Esophagus mucosa (tissue), 1 donor: ENCODE results near the gene RBM15. TPM values are rescaled to one million over a fixed set of nuclear protein-coding genes. Genes with fewer than 3 reads are reported as not detected.

Source experiments
- ATAC-seq: fragments of 200-7000 bp; cut with Tn5 transposase; one replicate; pipeline ENCODE4 v1.9.1; 2020
- total RNA-seq: library from RNA; stranded (reverse); gene quantifications from one replicate; pipeline ENCODE4 v1.2.4, GENCODE V29; 2023
- donor health status: DM: yes; HTN: yes; CAD: no.

Gene RBM15
- total RNA-seq, 1 donor from 2014 or later: 14.9 TPM

DNA sequence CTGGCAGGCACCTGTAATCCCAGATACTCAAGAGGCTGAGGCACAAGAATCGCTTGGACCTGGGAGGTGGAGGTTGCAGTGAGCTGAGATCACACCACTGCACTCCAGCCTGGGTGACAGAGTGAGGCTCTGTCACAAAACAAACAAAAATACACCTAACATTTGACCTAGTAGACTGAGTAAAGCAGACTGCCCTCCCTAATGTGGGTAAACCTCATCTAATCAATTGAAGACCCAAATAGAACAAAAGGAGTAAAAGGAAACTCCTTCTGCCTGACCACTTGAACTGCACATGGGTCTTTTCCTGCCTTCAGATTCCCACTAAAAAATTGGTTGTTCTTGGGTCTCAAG is 19.0 kb upstream of the RBM15 start:
- peak; percentile 43 for ATAC-seq

DNA sequence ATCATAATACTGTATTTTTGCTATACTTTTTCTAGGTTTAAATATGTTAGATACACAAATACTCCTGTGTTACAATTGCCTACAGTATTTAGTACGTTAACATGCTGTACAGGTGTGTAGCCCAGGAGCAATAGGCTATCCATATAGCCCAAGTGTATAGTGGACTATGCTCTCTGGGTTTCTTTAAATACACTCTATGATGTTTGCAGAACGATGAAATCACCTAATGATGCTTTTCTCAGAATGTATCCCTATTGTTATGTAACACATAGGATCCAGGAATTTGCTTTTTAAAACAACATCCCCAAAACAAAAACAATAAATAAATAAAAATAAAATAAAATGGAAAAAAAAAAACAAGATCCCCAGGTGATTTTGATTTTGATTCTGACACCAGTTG is 18.1 kb upstream of the RBM15 start:
- no peak for ATAC-seq

DNA sequence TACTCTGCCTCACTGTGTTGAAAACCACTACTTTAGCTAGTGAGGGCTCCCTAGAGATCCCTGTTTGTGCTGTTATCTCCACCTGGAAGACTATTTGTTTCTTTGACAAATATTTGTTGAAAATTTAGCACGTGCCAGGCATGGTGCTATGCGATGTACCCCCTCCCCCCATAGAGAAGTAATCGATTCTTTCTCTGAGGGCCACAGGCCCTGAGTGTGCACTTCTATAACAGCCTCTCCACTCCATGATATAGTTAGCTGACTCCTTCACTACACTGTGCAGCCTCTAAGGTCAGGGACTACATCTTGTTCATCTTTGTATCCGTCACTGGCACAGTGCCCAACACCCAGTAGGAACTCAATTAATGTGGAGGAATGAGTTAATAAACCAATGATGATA is 17.3 kb upstream of the RBM15 start:
- ATAC-seq: no peak

DNA sequence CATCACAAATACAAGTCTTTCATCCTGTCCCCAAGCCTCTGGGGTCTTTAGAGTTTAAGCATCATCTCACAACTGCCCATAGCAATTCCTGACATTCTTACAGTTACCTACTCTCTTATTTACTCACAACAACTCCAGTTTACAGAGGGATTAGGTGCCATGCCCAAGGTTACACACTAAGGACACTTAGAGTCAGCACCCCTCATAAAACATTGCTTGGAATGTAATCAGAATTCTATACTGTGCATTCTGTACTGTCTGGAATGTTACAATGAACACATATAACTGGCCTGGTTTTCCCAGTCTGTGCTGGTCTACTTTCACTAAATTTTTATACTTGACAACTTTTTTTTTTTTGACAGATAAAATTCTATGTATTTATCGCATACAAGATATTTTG is 14.5 kb upstream of the RBM15 start:
- no peak for ATAC-seq

DNA sequence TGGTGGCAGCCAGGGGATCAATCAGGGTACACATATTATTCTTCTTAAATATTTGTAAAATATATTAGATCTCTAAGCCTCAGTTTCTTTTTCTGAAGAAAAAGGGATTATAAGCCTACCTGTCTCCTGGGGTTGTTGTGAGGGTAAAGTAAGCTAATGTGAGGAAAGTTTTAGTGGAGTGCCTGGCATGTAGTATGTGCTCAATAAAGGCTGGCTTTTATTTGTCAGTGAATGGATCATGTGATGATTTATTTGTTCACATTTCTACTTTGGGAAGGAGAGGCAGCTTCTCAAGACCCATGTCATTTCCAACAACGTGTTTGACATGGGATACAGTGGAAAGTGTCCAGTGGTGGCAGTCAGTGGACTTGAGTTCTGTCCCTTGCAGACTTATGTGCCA is 12.4 kb upstream of the RBM15 start:
- no peak for ATAC-seq

DNA sequence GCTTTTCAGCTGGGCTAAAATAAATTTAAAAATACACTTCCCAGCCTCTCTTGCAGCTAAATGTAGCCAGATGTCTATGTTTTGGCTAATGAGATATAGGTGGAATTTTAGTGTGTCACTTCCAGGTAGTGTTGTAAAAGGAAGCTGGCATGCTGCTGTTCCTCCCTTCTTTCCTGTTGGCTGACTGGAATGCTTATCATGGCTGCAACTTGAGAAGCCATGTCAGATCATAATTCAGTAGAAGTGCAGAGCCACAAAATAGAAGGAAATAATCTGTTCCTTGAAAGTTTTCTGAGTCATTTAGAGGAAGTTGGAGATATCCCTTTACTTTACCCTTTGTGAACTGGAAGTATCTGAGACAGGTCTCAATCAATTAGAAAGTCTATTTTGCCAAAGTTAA is 10.9 kb upstream of the RBM15 start:
- ATAC-seq: no peak

DNA sequence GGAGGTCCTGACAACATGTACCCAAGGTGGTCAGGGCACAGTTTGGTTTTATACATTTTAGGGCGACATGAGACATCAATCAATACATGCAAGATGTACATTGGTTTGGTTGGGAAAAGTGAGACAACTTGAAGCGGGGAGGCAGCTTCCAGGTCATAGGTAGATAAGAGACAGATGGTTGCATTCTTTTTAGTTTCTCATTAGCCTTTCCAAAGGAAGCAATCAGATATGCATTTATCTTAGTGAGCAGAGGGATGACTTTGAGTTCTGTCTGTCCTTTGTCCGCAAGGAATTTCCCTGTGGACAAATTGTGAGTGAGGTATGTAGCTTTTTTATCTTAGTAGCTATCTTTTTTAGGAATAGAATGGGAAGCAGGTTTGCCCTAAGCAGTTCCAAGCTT is 10.5 kb upstream of the RBM15 start:
- no peak for ATAC-seq

DNA sequence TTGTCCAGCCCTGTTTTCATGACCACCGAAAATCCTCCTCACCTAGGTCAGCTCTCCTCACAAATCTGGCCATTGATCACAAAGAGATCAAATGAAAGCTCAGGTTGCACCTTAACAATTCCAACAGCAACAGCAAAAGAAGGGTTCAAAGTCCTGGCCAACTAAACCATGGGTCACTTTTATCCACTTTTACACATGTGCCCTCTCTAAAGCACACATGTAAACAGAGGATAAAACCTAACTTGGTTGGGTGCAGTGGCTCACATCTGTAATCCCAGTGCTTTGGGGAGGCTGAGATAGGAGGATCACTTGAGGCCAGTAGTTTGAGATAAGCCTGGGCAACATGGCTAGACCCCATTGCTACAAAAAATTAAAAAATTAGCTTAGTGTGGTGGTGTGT is 3.9 kb upstream of the RBM15 start:
- no peak for ATAC-seq

DNA sequence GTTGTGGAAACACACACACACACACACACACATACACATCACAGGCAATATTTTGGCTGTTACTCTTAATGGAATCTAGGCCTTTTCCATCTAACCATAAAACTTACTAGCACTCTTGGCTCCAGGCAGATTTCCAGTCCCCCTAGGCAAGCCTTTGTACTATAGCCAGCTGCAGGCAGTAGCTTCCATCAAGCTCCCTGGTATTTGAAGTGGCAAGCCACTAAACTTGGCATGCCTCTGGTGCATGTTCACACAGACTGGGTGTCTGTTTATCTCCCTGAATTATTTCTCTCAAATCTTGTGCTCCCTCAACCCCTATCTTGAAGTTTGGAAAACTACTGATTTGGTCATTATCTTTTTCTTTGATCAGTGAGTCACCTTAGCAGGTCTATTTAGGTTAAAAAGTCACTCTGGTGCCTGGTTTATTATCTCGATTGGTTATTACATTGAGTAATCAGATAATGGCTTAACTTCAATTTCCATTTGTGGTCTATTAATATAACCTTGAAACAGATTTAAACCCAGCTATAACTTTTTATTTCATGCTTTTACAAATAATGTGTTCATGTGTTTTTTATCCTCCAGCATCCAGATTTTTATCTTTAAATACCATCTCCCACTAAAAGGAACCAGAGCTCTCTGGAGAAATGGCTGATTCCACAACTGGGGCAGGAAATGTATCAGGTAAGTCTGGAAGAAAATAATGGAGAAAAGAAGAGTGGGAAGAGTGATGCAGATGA is 2.7 kb upstream of the RBM15 start:
- no peak for ATAC-seq

DNA sequence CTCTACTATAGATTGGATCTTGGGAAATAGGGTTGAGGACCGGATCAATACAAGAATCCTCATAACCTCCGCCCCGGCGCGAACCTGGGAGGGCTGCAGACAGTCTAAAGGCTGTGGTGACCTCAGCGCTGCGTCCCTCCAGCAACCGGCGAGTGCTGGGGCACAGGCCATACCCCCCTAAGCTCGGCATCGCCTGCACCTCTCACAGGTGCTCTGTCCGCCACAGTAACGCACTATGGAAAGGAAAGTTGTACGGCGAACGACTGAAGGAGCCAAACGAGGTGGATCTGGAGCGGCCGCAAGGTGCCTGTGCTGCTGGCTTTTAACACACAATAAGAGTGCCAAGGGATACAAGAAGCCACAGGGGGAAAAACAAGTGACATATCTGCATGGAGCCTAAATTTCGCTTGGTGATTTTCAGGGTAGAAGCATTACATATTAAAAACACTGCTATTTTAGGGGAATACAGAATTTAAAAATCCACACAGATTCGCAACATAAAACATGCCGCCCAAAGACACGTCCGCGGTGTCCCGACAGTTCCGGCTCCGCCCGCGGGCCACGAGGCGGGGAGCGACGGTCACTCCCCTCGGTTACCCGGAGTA is 1.4 kb upstream of the RBM15 start:
- ATAC-seq: peak; percentile 52

DNA sequence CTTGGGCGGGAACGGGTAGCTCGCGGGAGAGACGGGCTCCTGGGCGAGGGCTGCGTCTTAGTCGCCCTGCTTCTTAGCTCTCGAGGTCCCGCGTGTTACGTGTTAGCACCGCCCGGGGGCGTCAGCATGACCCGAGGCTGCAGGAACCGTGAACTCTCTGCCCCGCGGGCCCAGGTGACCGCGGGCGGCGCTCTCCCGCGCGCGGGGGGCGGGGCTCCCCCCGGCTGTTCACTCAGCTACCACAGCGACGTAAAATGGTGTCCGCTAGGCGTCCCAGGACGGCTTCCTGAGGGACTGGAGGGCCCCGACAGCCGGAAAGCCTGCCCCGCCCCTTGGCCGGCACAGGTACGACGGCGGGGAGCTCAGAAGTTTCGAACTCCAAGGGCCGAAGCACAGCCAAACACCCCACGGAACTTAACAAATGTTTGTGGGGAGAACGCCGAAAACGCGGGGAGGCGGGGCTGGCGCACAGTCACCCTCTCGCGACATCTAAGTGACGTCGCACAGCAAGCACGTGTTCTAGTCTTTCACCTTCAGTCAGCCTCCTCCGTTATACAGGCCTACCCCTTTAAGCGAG is 780 bp upstream of the RBM15 start:
- ATAC-seq: peak; percentile 92

DNA sequence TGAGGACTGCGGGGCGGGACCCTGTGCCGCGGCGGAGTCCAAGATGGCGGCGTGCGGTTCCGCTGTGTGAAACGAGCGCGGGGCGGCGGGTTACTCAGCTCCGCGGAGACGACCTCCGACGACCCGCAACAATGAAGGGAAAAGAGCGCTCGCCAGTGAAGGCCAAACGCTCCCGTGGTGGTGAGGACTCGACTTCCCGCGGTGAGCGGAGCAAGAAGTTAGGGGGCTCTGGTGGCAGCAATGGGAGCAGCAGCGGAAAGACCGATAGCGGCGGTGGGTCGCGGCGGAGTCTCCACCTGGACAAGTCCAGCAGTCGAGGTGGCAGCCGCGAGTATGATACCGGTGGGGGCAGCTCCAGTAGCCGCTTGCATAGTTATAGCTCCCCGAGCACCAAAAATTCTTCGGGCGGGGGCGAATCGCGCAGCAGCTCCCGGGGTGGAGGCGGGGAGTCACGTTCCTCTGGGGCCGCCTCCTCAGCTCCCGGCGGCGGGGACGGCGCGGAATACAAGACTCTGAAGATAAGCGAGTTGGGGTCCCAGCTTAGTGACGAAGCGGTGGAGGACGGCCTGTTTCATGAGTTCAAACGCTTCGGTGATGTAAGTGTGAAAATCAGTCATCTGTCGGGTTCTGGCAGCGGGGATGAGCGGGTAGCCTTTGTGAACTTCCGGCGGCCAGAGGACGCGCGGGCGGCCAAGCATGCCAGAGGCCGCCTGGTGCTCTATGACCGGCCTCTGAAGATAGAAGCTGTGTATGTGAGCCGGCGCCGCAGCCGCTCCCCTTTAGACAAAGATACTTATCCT is 430 bp downstream of the RBM15 start:
- no peak for ATAC-seq

DNA sequence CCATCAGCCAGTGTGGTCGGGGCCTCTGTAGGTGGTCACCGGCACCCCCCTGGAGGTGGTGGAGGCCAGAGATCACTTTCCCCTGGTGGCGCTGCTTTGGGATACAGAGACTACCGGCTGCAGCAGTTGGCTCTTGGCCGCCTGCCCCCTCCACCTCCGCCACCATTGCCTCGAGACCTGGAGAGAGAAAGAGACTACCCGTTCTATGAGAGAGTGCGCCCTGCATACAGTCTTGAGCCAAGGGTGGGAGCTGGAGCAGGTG is 961 bp downstream of the RBM15 start:
- ATAC-seq: no peak

DNA sequence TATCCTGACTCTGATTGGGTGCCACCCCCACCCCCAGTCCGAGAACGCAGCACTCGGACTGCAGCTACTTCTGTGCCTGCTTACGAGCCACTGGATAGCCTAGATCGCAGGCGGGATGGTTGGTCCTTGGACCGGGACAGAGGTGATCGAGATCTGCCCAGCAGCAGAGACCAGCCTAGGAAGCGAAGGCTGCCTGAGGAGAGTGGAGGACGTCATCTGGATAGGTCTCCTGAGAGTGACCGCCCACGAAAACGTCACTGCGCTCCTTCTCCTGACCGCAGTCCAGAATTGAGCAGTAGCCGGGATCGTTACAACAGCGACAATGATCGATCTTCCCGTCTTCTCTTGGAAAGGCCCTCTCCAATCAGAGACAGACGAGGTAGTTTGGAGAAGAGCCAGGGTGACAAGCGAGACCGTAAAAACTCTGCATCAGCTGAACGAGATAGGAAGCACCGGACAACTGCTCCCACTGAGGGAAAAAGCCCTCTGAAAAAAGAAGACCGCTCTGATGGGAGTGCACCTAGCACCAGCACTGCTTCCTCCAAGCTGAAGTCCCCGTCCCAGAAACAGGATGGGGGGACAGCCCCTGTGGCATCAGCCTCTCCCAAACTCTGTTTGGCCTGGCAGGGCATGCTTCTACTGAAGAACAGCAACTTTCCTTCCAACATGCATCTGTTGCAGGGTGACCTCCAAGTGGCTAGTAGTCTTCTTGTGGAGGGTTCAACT is 2.1 kb downstream of the RBM15 start:
- no peak for ATAC-seq

DNA sequence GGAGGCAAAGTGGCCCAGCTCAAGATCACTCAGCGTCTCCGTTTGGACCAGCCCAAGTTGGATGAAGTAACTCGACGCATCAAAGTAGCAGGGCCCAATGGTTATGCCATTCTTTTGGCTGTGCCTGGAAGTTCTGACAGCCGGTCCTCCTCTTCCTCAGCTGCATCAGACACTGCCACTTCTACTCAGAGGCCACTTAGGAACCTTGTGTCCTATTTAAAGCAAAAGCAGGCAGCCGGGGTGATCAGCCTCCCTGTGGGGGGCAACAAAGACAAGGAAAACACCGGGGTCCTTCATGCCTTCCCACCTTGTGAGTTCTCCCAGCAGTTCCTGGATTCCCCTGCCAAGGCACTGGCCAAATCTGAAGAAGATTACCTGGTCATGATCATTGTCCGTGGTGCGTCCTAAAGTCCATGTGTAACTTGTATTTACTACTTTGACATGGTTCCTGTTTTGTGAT is 2.7 kb downstream of the RBM15 start:
- ATAC-seq: no peak

DNA sequence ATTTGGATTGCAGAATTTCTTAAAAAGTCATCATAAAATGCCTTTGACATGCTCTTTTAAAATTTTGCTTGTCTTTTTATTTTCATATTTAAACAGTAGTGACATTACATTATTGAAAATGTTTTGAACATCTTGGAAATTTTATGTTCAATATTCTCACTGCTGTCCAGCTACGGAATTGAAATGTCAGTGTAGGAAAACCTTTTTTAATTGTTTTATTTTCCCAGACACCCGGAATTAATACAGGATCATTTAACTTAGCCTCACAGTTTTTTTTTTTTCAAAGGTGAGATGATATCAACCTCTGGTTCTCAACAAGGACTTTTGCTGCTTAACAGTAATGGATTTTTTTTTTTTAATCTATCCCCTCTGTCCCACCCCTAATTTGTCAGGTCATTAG is 4.1 kb downstream of the RBM15 start:
- ATAC-seq: no peak

DNA sequence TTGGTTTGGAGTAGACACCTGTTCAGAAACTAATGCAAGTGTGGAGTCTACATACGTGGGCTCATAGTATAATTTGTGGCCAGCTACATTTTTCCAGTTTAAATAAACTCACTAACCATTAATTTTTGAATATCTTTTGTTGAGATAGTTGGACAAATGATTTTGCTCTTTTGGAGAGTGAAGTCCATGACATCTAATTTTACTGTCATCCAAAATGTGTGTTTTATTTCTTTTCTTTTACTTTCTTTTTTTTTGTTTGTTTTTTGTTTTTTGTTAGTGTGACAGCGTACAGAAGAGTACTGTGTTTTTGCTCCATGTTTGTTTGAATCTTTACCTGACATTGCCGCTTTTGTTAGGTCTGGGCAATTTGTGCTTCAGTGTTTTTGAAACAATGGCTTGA is 5.0 kb downstream of the RBM15 start:
- ATAC-seq: no peak

DNA sequence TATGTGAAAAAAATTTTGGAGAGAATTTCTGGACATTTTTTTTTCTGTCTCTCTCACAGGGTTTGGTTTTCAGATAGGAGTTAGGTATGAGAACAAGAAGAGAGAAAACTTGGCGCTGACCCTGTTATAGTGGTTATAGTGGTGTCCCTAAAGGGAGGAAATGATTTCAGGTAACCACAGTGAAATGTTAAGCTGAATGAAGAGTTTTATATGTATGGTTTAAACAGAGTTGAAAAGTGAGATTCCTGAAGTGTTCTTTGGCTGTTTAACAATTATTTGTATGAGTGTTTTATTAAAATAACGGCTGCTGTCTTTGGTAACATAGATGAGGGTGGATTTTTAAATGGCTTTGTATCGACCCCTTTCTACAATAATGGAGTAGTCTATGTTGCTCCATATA is 6.3 kb downstream of the RBM15 start:
- ATAC-seq: no peak

DNA sequence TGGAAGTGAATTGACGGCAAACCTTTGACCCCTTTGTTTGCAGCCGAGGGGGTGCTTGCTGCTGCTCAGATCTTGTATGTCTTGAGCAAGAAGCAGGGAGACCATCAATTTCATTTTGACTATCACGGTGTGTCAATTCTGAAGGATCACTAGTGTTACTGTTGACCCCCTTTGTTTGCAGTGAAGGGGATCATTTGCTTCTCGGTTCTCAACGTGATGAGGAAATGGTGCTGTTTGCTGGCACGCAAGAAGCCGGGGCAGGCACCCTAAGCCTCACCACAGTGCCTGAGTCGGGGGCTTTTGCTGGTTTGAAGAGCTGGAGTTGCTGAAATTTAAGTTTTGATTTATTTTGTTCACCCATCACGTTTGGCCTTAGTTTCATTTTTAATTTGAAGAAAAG is 7.5 kb downstream of the RBM15 start:
- no peak for ATAC-seq

DNA sequence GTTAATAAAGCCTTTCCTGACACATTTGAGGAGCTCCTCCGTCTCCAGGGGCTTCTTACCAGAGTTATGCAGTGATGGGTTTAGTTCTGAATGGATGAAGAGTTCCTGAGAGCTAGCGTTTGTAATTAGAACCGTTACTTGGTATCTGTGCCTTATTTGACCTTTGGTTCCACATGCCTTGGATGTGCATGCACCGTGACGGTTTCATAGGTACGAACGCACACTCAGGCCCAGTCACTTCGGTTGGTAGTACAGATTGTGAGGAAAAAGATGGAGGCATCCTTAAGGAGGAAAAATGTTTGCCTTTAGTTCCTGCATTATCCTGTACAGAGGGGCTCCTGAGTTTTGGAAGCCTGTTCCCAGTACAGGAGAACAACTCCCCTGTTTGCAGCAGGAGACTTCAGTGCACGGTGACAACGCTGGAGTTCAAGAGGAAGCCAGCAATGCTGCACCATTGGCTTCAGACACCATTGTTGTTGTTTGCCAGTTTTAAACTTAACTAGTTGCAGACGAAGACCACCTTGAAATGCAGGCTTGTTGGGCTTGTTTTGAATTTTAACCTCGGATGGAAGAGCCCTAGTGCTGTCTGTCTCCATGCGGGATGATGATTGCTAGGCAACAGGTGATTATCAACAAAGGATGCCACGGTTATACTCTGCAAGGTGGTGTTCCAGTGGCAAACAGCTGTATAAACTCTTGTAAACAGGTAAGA is 8.2 kb downstream of the RBM15 start:
- no peak for ATAC-seq

DNA sequence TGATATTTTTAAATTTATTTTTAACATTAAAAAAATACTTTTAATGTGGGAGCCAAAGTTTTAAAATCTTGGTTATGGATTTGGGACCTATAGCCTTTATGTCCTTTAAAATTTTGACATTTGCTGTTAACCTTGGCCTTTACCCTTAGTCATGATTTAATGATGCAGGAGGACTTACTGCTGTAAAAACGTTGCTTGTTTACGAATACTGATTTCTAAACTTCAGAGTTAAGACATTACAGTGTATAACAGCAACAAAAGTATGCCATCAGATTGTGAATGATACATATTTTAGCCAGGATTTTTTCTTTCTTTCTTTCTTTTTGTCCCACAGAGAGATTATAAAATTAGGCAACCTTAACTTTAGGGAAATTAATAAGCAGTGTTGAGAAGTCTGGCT is 8.9 kb downstream of the RBM15 start:
- no peak for ATAC-seq

DNA sequence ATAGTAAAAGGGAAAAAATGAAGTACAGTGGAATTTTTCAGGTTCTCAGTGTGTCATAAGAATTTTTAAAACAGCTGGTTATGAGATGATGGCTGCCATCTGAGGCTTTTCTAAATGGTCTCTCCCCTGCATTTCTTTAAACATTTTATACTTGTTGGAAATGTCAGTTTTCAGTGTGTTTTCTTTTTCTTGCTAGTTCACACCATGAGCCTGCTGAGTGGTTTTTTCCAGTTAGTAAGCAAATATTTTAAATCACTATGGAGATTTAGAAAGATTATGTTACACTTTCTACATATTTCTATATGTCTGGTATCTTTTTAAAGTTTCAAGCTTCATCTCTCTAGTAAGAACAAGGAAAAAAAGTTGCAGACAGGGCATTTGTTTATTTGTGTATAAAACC is 9.6 kb downstream of the RBM15 start:
- ATAC-seq: no peak

DNA sequence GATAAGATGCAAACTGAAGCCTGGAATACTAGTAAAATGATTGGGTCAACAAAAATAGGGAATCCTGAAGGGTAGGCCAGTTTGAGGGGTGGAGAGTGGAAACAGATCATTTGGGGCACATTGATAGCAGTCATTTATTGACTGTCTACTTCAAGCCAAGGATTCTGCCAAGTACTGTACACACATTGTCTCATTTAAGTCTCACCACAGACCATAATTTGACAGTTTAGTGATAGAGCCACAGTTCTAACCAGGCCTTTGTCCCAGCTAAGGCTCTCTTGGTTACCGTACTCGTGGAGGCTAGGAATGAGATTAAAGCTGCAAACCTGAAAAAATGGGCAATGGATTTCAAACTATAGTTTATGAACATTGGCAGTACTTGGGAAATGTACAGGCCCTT is 11.2 kb downstream of the RBM15 start:
- ATAC-seq: no peak
